ENCODE data around the gene HLA-DQA1.
"Not testable (repeated sequence)": the region's sequence is repeated elsewhere in the genome, so short reads cannot be mapped to it uniquely, and the experiment has no call there.

The HLA-DQA1 gene

GRCh38 chr6:32639440-32640394, 2.5 kb downstream of the HLA-DQA1 start:
- DNase-seq (ENCODE audit: low spot score) (no peak), ATAC-seq (ENCODE audit: low read depth) (no peak)
- Histone ChIP-seq H3K4me3 (ENCODE audit: severe bottlenecking) (no peak overlapping the region), H3K27me3 (ENCODE audit: insufficient read depth, poor library complexity, severe bottlenecking) (no peaks in the 10 kb centered on the region), H3K27ac (ENCODE audit: poor library complexity, severe bottlenecking) (no peak overlapping the region), H3K4me1 (ENCODE audit: insufficient read depth, poor library complexity, severe bottlenecking) (no peaks in the 10 kb centered on the region), H3K9me3 (ENCODE audit: severe bottlenecking) (no peaks in the 10 kb centered on the region), H3K36me3 (ENCODE audit: low read depth) (no peaks in the 10 kb centered on the region)
- no peak for TF ChIP-seq CTCF (IDR thresholded peaks at IDR 0.05; ENCODE audit: poor library complexity, severe bottlenecking)

GRCh38 chr6:32641122-32641521, 3.9 kb downstream of the HLA-DQA1 start:
- no peaks in the 10 kb centered on the region for H3K4me1 ChIP-seq (ENCODE audit: insufficient read depth, poor library complexity, severe bottlenecking)
- TF ChIP-seq CTCF (IDR thresholded peaks at IDR 0.05; ENCODE audit: poor library complexity, severe bottlenecking), result no peak
- no peak overlapping the region for H3K4me3 ChIP-seq (ENCODE audit: severe bottlenecking)
- ATAC-seq (ENCODE audit: low read depth), result no peak
- H3K9me3 ChIP-seq (ENCODE audit: severe bottlenecking), result no peaks in the 10 kb centered on the region
- no peak overlapping the region for H3K27ac ChIP-seq (ENCODE audit: poor library complexity, severe bottlenecking)
- DNase-seq (ENCODE audit: low spot score), result no peak
- no peaks in the 10 kb centered on the region for H3K27me3 ChIP-seq (ENCODE audit: insufficient read depth, poor library complexity, severe bottlenecking)
- no peaks in the 10 kb centered on the region for H3K36me3 ChIP-seq (ENCODE audit: low read depth)

GRCh38 chr6:32641785-32642719, 4.8 kb downstream of the HLA-DQA1 start:
- DNase-seq (ENCODE audit: low spot score); H3K27me3 ChIP-seq (ENCODE audit: insufficient read depth, poor library complexity, severe bottlenecking); ATAC-seq (ENCODE audit: low read depth); H3K4me3 ChIP-seq (ENCODE audit: severe bottlenecking); H3K9me3 ChIP-seq (ENCODE audit: severe bottlenecking); H3K4me1 ChIP-seq (ENCODE audit: insufficient read depth, poor library complexity, severe bottlenecking); H3K27ac ChIP-seq (ENCODE audit: poor library complexity, severe bottlenecking); H3K36me3 ChIP-seq (ENCODE audit: low read depth): not testable (repeated sequence)

- Histone ChIP-seq H3K9me3 (ENCODE audit: severe bottlenecking) (no peaks in the 10 kb centered on the region), H3K27ac (ENCODE audit: poor library complexity, severe bottlenecking) (no peak overlapping the region), H3K4me1 (ENCODE audit: insufficient read depth, poor library complexity, severe bottlenecking) (no peaks in the 10 kb centered on the region), H3K36me3 (ENCODE audit: low read depth) (no peaks in the 10 kb centered on the region), H3K27me3 (ENCODE audit: insufficient read depth, poor library complexity, severe bottlenecking) (no peaks in the 10 kb centered on the region), H3K4me3 (ENCODE audit: severe bottlenecking) (no peak overlapping the region)
- DNase-seq (ENCODE audit: low spot score) (no peak), ATAC-seq (ENCODE audit: low read depth) (no peak)
- TF ChIP-seq CTCF (IDR thresholded peaks at IDR 0.05; ENCODE audit: poor library complexity, severe bottlenecking), result no peak
Measured at GRCh38 chr6:32642720-32643106, 5.5 kb downstream of the HLA-DQA1 start.

GRCh38 chr6:32643904-32644303, 6.7 kb downstream of the HLA-DQA1 start:
- Histone ChIP-seq H3K4me1 (ENCODE audit: insufficient read depth, poor library complexity, severe bottlenecking) (no peaks in the 10 kb centered on the region), H3K36me3 (ENCODE audit: low read depth) (no peaks in the 10 kb centered on the region), H3K4me3 (ENCODE audit: severe bottlenecking) (no peak overlapping the region), H3K27me3 (ENCODE audit: insufficient read depth, poor library complexity, severe bottlenecking) (no peaks in the 10 kb centered on the region), H3K27ac (ENCODE audit: poor library complexity, severe bottlenecking) (no peak overlapping the region), H3K9me3 (ENCODE audit: severe bottlenecking) (no peaks in the 10 kb centered on the region)
- ATAC-seq (ENCODE audit: low read depth) (no peak), DNase-seq (ENCODE audit: low spot score) (no peak)
- TF ChIP-seq CTCF (IDR thresholded peaks at IDR 0.05; ENCODE audit: poor library complexity, severe bottlenecking), result no peak
